ENCODE measurements around the gene MYO9B. TPM values are rescaled to one million over a fixed set of nuclear protein-coding genes. Genes with fewer than 3 reads are reported as not detected.

MYO9B gene
- total RNA-seq, 2 donors from 2014 or later = 112 to 142 TPM

DNA sequence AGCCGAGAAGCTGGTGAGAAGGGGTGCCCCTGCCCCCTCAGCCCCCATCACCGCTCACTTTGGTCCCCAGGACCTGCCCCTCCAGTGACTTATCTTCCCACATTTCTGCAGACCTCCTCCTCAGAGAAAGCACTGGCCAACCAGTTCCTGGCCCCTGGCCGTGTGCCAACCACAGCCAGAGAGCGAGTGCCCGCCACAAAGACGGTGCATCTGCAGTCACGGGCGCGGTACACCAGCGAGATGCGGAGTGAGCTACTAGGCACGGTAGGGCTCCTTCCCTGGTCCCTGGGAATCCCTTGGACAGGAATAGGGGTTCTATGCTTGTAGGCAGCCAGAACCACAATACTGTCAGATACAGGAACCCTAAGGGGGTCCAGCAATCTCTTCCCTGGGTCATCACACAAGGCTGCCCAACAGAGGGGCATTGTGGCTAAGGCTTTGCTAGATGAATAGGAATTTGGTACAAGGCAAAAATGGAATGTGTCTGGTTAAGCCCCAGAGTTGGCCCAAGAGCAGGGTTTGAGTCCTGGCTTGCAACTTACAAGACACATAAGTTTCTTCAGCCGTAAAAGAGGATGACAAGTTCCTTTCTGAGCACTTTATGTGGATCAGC lies 140.6 kb downstream of the MYO9B start:
- peaks cover 5 to 29% of the 10 kb centered on the region in 2 donors for H3K36me3 Mint-ChIP-seq
- ATAC-seq (no peak), DNase-seq (ENCODE audit: low spot score in 2 of 2) (no peak)
- H3K27ac Mint-ChIP-seq = peak overlapping the region; percentile 90 to 94
- H3K9me3 Mint-ChIP-seq = no peaks in the 10 kb centered on the region

DNA sequence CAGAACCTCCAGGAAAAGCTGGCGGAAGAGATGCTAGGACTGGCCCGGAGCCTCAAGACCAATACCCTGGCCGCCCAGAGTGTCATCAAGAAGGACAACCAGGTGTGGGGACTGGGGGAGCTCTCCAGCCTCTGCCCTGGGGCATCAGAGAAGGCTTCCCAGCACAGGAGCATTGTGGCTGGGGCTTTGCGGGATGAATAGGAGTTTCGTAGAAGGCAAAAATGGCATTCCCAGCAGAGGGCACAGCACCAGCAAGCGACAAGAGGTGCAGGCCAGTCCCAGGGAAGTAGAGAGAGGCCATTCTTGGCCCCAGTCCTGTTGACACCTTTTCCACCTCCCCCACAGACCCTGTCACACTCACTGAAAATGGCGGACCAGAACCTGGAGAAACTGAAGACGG lies 143.7 kb downstream of the MYO9B start:
- peak overlapping the region in 1 of 2 donors; percentile 44 for H3K27ac Mint-ChIP-seq
- DNase-seq (ENCODE audit: low spot score in 2 of 2) (no peak), ATAC-seq (no peak)
- no peaks in the 10 kb centered on the region for H3K9me3 Mint-ChIP-seq
- H3K36me3 Mint-ChIP-seq = peaks cover 5 to 22% of the 10 kb centered on the region in 2 donors

DNA sequence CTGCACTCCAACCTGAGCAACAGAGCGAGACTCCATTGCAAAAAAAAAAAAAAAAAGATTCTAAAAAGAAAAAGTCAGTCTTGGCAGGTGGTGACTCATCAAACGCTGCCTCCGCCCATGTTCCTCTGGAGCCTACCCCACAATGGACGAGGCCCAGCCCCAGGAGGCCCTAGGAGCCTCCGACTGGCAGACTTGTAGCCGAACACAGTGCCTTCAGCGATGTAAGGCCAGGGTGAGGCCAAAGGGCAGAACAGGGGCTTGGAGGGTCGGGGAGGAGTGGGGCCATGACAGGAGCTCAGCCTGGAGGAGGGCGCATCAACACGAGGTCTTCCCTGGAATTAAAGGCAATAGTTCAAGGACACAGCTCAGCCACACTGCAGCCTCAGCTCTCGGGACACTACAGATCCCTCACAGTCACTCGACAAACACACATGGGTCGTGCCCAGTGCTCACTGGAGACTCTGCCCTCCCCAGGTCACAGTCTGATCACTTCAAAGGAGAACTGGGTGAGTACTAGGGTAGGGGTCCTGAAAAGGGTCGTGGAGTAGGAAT lies 144.7 kb downstream of the MYO9B start:
- no peak for DNase-seq (ENCODE audit: low spot score in 2 of 2)
- peak overlapping the region in 1 of 2 donors; percentile 74 for H3K27ac Mint-ChIP-seq
- peak in 1 of 2 donors; percentile 9 for ATAC-seq
- peaks cover 5 to 22% of the 10 kb centered on the region in 2 donors for H3K36me3 Mint-ChIP-seq
- H3K9me3 Mint-ChIP-seq = no peaks in the 10 kb centered on the region

DNA sequence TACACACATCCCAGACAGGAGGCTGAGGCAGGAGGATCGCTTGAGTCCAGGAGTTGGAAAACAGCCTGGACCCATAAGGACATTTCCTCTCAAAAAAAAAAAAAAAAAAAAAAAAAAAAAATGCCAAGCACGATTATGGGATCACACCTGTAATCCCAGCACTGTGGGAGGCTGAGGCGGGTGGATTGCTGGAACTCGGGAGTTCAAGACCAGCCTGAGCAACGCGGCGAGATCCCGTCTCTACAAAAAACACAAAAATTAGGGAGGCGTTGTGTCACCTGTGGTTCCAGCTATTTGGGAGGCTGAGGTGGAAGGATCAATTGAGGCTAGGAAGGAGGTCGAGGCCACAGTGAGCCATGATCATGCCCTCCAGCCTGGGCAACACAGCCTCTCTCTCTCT lies 149.5 kb downstream of the MYO9B start:
- ATAC-seq = no peak
- no peak overlapping the region for H3K27ac Mint-ChIP-seq
- no peaks in the 10 kb centered on the region for H3K36me3 Mint-ChIP-seq
- H3K9me3 Mint-ChIP-seq = no peaks in the 10 kb centered on the region
- DNase-seq (ENCODE audit: low spot score in 2 of 2) = no peak

DNA sequence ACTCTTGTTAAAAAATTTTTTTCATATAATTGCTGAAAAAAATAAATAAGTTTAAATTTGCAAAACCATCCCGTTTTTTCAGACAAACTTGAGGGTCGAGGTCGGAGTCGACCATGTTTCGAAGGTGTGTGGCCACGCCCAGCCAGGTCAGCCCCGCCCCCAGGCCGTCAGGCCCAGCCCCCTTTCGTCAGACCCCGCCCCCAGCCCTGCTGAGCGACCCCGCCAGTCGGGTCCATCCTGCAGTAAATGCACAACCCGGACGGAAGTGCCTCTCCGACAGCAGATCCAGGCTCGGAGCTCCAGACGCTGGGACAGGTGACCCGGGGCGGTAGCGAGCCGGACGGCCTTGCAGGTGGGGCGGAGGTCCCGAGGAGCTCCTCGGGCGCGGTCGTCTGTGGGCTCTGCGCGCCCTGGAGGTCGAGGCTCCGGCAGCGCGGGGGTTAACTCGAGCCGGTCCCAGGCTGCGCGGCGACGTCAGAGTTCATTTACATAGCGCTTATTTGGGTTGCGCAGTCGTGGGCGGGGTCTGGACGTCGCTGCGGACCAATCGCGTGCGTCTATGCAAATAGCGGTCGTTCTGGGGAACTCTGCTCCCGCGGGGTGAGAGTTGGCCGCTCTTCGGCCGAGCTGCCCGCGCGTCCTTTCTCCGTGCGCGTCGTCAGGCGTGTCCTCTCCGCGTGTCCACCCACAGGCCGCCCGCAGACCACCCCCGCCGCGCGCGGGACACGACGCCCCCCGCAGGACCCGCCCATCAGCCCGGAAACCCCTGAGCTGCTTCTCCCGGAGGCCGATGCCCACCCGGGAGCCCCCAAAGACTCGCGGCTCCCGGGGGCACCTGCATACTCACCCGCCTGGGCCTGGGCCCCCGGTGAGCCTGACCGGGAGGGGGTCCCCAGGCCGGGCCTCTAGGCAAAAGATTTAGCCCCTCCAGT lies 150.7 kb downstream of the MYO9B start, which contains the start of gene OCEL1:
TSS of gene OCEL1 (plus strand) at position 225 of the 932 bp plus-strand sequence. CDS start at position 247, 22 bp downstream.
- Mint-ChIP-seq H3K9me3 (no peaks in the 10 kb centered on the region), H3K36me3 (no peaks in the 10 kb centered on the region), H3K27ac (peak within 1 kb of the TSS; percentile 84 to 94)
- ATAC-seq = peak; percentile 91 to 94
- DNase-seq (ENCODE audit: low spot score in 2 of 2) = peak; percentile 93 to 97

DNA sequence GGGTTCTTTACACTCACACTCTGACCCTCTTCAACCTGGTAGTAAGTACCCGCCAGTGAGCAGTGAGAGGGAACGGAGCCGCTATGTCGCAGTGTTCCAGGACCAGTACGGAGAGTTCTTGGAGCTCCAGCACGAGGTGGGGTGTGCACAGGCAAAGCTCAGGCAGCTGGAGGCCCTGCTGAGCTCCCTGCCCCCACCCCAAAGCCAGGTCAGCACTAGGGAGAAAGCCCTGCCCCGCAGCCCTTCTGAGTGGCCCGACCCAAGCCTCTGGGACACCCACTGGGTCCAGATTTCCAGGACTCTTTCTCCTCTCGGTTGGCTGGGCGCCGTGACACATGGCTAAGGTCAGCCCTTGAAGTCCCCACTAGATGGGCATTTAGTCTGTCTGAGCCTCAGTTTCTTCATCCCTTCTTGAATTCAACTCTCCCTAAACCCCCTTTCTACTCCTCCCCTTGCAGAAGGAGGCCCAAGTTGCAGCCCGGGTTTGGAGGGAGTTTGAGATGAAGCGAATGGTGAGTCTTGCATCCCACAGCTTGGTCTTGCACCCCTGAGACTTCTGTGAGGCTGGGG lies 152.3 kb downstream of the MYO9B start:
- Mint-ChIP-seq H3K36me3 (no peaks in the 10 kb centered on the region), H3K27ac (no peak overlapping the region), H3K9me3 (no peaks in the 10 kb centered on the region)
- ATAC-seq = no peak
- no peak for DNase-seq (ENCODE audit: low spot score in 2 of 2)

DNA sequence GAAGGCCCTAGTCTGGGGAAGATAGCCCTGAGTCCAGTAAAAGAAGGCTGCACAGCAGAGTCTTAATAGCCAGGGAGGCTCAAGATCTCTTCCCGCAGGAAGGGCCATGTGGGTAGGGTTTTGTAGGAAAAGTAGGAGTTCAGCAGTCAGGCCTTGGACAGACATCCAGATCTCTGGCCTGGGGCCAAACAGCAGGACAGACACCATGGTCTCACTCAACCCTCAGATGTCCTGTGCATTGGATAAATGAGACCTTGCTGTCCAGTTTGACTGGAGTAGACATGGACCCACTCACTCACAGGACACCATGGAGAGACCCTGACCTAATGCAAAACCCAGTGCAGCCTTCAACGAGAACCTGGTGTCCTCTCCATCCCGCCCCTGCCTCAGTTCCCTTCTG lies 154.3 kb downstream of the MYO9B start:
- DNase-seq (ENCODE audit: low spot score in 2 of 2) (no peak), ATAC-seq (no peak)
- H3K9me3 Mint-ChIP-seq = no peaks in the 10 kb centered on the region
- no peaks in the 10 kb centered on the region for H3K36me3 Mint-ChIP-seq
- H3K27ac Mint-ChIP-seq = no peak overlapping the region

DNA sequence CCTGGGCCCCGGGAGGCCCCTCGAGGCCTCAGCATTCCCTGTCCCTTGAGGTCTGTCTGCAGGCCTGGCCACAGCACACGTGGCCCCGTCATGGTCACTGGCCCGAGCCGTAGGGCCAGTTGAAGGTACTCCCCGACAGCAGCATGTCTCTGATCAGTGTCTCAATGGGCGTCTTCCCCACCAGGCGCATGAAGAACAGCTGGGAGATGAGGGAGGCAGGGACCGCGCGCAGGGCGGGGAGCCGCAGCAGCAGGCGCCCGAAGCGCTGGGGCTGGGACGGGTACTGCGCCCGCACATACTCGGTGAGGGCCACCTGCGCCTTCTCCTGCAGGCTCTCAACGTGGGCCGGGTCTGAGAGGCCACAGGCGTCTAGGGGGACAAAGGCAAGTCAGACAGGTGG lies 156.7 kb downstream of the MYO9B start:
- H3K27ac Mint-ChIP-seq = peak overlapping the region in 1 of 2 donors; percentile 33
- H3K36me3 Mint-ChIP-seq = no peaks in the 10 kb centered on the region
- H3K9me3 Mint-ChIP-seq = no peaks in the 10 kb centered on the region
- DNase-seq (ENCODE audit: low spot score in 2 of 2) = no peak
- no peak for ATAC-seq

DNA sequence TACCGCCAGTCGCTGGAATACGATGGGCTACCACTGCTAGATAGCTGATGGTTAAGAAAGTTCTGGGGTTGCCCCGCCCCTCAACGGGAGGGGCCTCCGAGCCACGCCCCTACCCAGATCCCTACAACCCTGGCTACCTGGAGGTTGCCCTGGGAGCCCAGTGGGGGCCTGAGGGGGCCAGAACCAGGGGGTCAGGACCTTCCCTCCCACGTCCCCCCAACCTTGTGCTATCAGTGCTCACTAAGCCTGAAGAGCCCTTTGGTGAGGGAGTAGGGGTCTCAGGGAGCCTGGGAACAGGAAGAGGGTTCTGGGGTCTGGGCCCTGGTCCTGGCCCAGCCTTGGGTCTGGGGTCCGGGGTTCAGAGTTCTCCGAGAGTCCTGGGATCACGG lies 159.3 kb downstream of the MYO9B start:
- peak; percentile 72 to 78 for DNase-seq (ENCODE audit: low spot score in 2 of 2)
- H3K9me3 Mint-ChIP-seq = no peaks in the 10 kb centered on the region
- H3K36me3 Mint-ChIP-seq = no peaks in the 10 kb centered on the region
- peak; percentile 79 for ATAC-seq
- H3K27ac Mint-ChIP-seq = peak overlapping the region; percentile 29 to 77

DNA sequence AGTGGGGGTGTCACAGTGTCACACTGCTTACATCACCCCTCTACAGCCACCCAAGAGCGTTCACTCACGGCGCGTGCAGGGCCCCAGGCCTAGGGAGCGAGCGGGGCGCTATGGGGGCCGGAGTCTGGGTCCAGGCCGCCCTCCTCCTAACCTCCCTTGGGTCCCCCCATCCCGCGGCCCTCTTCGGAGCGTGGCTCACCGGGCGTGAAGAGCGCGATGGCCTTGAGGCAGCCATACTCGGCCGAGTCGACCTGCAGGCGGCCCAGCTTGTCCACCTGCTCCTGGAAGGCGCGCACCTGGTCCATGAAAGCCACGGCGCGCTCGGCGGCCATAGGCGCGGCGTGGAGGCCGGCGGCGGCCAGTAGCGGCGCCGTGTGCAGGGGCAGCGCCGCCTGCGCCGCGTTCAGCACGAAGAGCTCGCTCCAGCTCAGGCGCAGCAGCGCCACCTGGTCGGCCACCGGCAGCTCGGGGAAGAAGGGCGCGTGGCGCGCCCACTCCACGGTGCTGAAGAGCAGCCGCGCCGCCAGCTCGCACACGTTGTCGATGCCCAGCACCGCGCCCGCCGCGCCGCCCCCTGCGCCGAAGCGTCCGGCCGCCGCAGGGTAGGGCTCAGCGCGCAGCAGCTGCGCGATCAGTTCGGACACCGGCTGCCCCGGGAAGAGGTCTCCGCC lies 159.9 kb downstream of the MYO9B start:
- no peaks in the 10 kb centered on the region for H3K9me3 Mint-ChIP-seq
- peak; percentile 70 to 72 for DNase-seq (ENCODE audit: low spot score in 2 of 2)
- peak; percentile 86 to 89 for ATAC-seq
- no peaks in the 10 kb centered on the region for H3K36me3 Mint-ChIP-seq
- peak overlapping the region; percentile 29 to 77 for H3K27ac Mint-ChIP-seq

DNA sequence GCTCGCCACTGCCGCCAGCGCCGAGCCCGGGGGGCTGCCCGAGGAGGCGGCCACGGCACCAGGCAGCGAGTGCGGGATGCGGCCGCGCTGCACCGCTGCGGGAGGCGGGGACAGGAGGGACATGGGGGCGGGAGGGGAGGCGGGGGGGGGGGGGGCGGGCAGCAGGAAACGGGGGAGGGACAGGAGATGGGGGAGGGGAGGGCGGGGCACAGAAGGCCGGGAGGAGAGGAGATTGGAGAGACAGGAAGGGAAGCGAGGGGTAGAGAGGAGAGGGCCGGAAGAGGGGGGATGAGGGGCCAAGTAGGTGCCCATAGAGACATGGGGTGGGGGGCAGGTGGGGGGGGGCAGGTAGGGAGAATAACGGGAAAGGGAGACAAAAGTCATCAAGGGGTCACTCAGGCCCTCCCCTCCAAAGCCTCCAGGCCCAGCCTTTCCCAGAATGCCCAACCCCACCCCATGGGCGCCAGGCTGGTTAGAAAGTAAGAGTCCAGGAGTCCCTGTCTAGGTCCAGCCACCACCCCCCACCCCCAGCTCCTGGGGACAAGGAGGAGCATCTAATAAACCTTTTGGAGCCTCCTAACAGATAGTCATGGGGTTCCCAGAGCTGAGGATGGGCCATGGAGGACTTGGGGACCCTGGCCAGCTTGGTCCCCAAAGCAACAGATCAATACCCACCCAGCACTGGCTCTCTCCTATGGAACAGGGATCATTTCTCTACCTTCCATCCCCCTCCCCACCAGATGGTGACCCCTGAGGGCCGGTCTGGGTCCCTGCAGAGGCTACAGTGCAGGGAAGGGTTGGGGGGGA lies 160.6 kb downstream of the MYO9B start:
- no peaks in the 10 kb centered on the region for H3K36me3 Mint-ChIP-seq
- no peak overlapping the region for H3K27ac Mint-ChIP-seq
- H3K9me3 Mint-ChIP-seq = no peaks in the 10 kb centered on the region
- DNase-seq (ENCODE audit: low spot score in 2 of 2) (no peak), ATAC-seq (peak; percentile 40 to 52)

DNA sequence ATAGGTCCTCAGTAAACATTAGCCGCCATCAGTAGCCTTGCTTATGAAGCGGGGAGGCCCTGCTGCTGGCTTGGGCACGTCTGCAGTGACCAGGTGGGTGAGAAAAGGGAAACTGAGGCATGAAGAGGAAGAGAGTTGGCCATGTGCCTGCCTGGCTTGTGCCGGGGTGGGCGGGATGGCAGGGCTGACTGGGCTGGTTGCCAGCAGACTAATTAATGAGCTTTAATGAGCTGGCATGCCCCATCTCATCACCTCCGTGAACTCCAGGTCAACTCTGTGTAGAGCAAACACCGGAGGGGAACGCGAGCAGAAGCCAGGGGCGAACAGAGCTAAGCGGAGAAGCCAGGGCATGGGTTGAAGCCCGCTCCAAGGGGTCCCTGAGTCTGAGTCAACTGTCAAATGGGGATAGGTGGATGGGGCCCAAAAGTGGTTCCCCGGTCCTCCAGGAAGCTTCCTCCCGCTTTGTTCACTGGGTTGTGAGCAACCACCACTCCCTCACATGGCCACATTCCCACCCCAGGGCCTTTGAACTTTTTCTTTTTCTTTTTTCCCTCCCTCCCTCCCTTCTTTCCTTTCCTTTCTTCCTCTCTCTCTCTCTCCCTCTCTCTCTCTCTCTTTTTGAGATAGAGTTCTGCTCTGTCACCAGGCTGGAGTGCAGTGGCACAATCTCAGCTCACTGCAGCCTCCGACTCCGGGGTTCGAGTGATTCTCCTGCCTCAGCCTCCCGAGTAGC lies 161.4 kb downstream of the MYO9B start:
- H3K27ac Mint-ChIP-seq = no peak overlapping the region
- no peaks in the 10 kb centered on the region for H3K9me3 Mint-ChIP-seq
- ATAC-seq (no peak), DNase-seq (ENCODE audit: low spot score in 2 of 2) (no peak)
- H3K36me3 Mint-ChIP-seq = no peaks in the 10 kb centered on the region

DNA sequence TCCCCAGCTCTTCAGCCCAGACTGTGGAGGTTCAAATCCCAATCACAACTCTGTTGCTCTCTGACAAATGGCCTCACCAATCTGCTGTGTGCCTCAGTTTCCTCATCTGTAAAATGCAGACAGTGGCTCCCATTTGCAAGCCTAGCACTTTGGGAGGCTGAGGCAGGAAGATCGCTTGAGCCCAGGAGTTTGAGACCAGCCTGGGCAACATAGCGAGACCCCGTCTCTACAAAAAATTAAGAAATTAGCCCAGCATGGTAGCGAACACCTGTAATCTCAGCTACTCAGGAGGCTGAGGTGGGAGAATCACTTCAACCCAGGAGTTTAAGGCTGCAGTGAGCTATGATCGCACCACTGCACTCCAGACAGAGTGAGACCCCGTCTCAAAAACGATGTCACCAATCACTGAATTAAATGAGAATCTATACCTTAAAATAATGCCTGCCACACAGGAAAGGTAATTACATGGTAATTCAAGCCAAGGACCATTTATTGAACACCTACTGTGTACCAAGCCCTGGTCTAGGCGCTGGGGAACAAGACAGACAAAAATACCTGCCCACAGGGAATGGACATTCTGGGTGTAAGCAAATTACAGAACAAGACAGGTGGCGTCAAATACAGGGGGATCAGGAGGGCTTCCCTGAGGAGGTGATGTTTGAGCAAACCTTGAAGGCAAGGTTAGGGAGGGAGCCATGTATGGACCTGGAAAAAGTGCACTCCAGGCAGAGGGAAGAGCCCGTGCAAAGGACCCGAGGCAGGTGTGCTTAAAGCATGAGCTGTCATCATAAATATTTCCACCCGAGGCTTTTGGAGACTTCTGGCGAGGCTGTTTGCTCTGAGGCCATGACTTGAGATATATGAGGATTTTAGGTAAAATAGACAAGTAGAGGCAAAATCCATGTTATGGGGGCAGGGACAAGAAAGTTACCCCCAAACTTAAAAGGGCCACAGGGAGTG lies 162.4 kb downstream of the MYO9B start:
- DNase-seq (ENCODE audit: low spot score in 2 of 2) (no peak), ATAC-seq (no peak)
- Mint-ChIP-seq H3K27ac (peak overlapping the region in 1 of 2 donors; percentile 81), H3K36me3 (no peaks in the 10 kb centered on the region), H3K9me3 (no peaks in the 10 kb centered on the region)

DNA sequence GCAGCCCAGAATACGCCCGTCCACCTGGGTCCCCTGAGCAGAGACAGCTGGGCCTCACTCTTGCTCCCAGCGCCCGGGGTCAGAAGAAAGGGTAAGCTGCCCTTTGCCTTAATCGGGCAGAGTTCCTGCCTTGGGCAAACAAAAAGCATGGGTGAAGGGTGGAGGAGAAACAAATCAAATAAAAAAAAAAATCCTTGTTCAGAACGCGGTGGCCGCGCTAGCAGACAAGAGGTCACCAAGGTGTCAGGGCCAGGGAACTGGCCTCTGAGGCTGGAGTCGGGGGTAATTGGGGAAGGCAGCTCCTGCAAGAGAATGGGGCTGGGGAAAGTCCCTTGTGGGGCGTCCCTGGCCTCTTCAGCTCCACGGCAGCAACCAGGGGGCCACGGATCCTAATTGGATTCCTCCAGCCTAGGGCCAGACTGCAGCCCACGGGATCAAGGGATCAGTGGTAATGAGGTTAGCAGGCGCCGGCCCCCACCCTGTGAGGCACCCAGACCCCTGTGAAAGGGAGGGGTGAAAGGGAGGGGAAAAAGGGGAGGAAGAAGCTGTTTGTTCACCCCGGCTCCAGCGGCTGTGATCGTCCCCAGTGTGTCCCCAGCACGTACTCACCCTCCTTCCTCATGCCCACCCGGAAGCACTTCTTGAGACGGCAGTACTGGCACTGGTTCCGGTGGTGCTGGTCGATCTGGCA lies 164.6 kb downstream of the MYO9B start:
- no peak overlapping the region for H3K27ac Mint-ChIP-seq
- no peaks in the 10 kb centered on the region for H3K9me3 Mint-ChIP-seq
- no peaks in the 10 kb centered on the region for H3K36me3 Mint-ChIP-seq
- ATAC-seq = no peak
- no peak for DNase-seq (ENCODE audit: low spot score in 2 of 2)
